HUES48 (cell line): ENCODE measurements around the gene VDAC2.
"Not testable (repeated sequence)": the region's sequence is repeated elsewhere in the genome, so short reads cannot be mapped to it uniquely, and the experiment has no call there.

ENCODE experiments used
- H3K27ac ChIP-seq: one replicate; pipeline ENCODE4 v1.7.0; 2013; ENCODE audit warnings: low read depth, low read length, inconsistent platforms
- H3K27me3 ChIP-seq: 2 replicates; pipeline ENCODE4 v1.6.1; 2013; ENCODE audit warnings: mild to moderate bottlenecking, low read length; ENCODE audit not compliant: control insufficient read depth, insufficient read depth
- H3K36me3 ChIP-seq: 2 replicates; pipeline ENCODE4 v1.6.1; 2013; ENCODE audit warnings: low read length; ENCODE audit not compliant: control insufficient read depth, insufficient read depth
- H3K4me1 ChIP-seq: 2 replicates; pipeline ENCODE4 v1.6.1; 2013; ENCODE audit warnings: mild to moderate bottlenecking, low read length; ENCODE audit not compliant: control insufficient read depth, insufficient read depth
- H3K4me3 ChIP-seq: 2 replicates; pipeline ENCODE4 v1.5.1; 2013; ENCODE audit warnings: mild to moderate bottlenecking, low read depth, low read length
- H3K9ac ChIP-seq: 2 replicates; pipeline ENCODE4 v1.6.1; 2013; ENCODE audit warnings: mild to moderate bottlenecking, low read depth, low read length, moderate library complexity
- H3K9me3 ChIP-seq: 2 replicates; pipeline ENCODE4 v1.6.1; 2013; ENCODE audit warnings: low read length; ENCODE audit not compliant: control insufficient read depth, insufficient read depth

The VDAC2 gene

GRCh38 chr10:75201793-75202307 is 8.7 kb upstream of the VDAC2 start:
- no peak overlapping the region for H3K4me3 ChIP-seq

GRCh38 chr10:75202321-75203045 is 8.1 kb upstream of the VDAC2 start:
- H3K9ac ChIP-seq, result no peak overlapping the region
- H3K9me3 ChIP-seq, result no peaks in the 10 kb centered on the region
- H3K27ac ChIP-seq, result no peak overlapping the region
- H3K4me1 ChIP-seq, result peaks cover 7% of the 10 kb centered on the region
- H3K27me3 ChIP-seq, result no peaks in the 10 kb centered on the region
- no peak overlapping the region for H3K4me3 ChIP-seq
- no peaks in the 10 kb centered on the region for H3K36me3 ChIP-seq

More at GRCh38 chr10:75201793-75202307, 8.7 kb upstream of the VDAC2 start:
- H3K27me3 ChIP-seq, result no peaks in the 10 kb centered on the region
- H3K36me3 ChIP-seq, result no peaks in the 10 kb centered on the region
- no peaks in the 10 kb centered on the region for H3K9me3 ChIP-seq
- H3K9ac ChIP-seq, result no peak overlapping the region
- 0 out of 2 replicates have a peak, but pooled peaks cover 1% of the 10 kb centered on the region for H3K4me1 ChIP-seq
- no peak overlapping the region for H3K27ac ChIP-seq

- H3K27ac ChIP-seq, H3K4me3 ChIP-seq, H3K9me3 ChIP-seq, H3K9ac ChIP-seq, H3K27me3 ChIP-seq, H3K36me3 ChIP-seq: not testable (repeated sequence)
- peaks cover 14% of the 10 kb centered on the region for H3K4me1 ChIP-seq
These were observed 7.5 kb upstream of the VDAC2 start for GRCh38 chr10:75203046-75203620.

GRCh38 chr10:75203724-75204123 is 6.9 kb upstream of the VDAC2 start:
- H3K4me1 ChIP-seq, result peaks cover 16% of the 10 kb centered on the region
- H3K9ac ChIP-seq, result no peak overlapping the region
- H3K4me3 ChIP-seq, result no peak overlapping the region
- no peak overlapping the region for H3K27ac ChIP-seq
- no peaks in the 10 kb centered on the region for H3K36me3 ChIP-seq
- no peaks in the 10 kb centered on the region for H3K9me3 ChIP-seq
- H3K27me3 ChIP-seq, result no peaks in the 10 kb centered on the region

- Histone ChIP-seq H3K9ac (no peak overlapping the region), H3K36me3 (no peaks in the 10 kb centered on the region), H3K4me1 (peaks cover 20% of the 10 kb centered on the region), H3K9me3 (no peaks in the 10 kb centered on the region), H3K4me3 (no peak overlapping the region), H3K27ac (no peak overlapping the region), H3K27me3 (no peaks in the 10 kb centered on the region)
These were observed 4.7 kb upstream of the VDAC2 start for GRCh38 chr10:75205908-75206307.

- not testable (repeated sequence) for H3K9me3 ChIP-seq, H3K36me3 ChIP-seq, H3K27me3 ChIP-seq, H3K4me3 ChIP-seq, H3K9ac ChIP-seq
- peaks cover 20% of the 10 kb centered on the region for H3K4me1 ChIP-seq
- H3K27ac ChIP-seq, result peak overlapping the region; percentile 68
These were observed 4.0 kb upstream of the VDAC2 start for GRCh38 chr10:75206638-75207037.

GRCh38 chr10:75207079-75207856 is 3.3 kb upstream of the VDAC2 start:
- Histone ChIP-seq H3K9ac (no peak overlapping the region), H3K27ac (peak overlapping the region; percentile 68), H3K4me1 (peaks cover 26% of the 10 kb centered on the region), H3K4me3 (no peak overlapping the region), H3K27me3 (no peaks in the 10 kb centered on the region), H3K9me3 (no peaks in the 10 kb centered on the region), H3K36me3 (peaks cover 6% of the 10 kb centered on the region)

- Histone ChIP-seq H3K27ac (peak overlapping the region; percentile 68), H3K4me3 (no peak overlapping the region), H3K36me3 (peaks cover 11% of the 10 kb centered on the region), H3K9ac (no peak overlapping the region), H3K9me3 (no peaks in the 10 kb centered on the region), H3K4me1 (peaks cover 31% of the 10 kb centered on the region), H3K27me3 (no peaks in the 10 kb centered on the region)
These were observed 2.8 kb upstream of the VDAC2 start for GRCh38 chr10:75207857-75208144.

GRCh38 chr10:75208181-75208580 is 2.4 kb upstream of the VDAC2 start:
- H3K36me3 ChIP-seq, result peaks cover 15% of the 10 kb centered on the region
- no peak overlapping the region for H3K9ac ChIP-seq
- peaks cover 31% of the 10 kb centered on the region for H3K4me1 ChIP-seq
- peak overlapping the region; percentile 68 for H3K27ac ChIP-seq
- no peaks in the 10 kb centered on the region for H3K9me3 ChIP-seq
- H3K4me3 ChIP-seq, result no peak overlapping the region
- H3K27me3 ChIP-seq, result no peaks in the 10 kb centered on the region

GRCh38 chr10:75209086-75209920 is 1.3 kb upstream of the VDAC2 start:
- no peaks in the 10 kb centered on the region for H3K27me3 ChIP-seq
- H3K27ac ChIP-seq, result peak overlapping the region; percentile 98
- H3K4me1 ChIP-seq, result peaks cover 31% of the 10 kb centered on the region
- H3K9ac ChIP-seq, result peak overlapping the region; percentile 97
- H3K9me3 ChIP-seq, result no peaks in the 10 kb centered on the region
- H3K36me3 ChIP-seq, result peaks cover 25% of the 10 kb centered on the region
- peak overlapping the region; percentile 85 for H3K4me3 ChIP-seq
